ENCODE data around the gene CGB5.
"Not testable (repeated sequence)": the region's sequence is repeated elsewhere in the genome, so short reads cannot be mapped to it uniquely, and the experiment has no call there.

Gene CGB5

DNA sequence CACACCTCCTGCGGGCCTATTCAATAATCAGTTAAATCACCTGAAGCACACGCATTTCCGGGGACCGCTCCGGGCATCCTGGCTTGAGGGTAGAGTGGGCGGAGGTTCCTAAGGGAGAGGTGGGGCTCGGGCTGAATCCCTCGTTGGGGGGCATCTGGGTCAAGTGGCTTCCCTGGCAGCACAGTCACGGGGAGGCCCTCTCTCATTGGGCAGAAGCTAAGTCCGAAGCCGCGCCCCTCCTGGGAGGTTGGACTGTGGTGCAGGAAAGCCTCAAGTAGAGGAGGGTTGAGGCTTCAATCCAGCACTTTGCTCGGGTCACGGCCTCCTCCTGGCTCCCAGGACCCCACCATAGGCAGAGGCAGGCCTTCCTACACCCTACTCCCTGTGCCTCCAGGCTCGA is at the start of gene CGB5:
Gene CGB5, plus strand, starts transcription at position 301 of the 400 bp plus-strand sequence. CDS start 362 bp downstream, outside the sequence.
- DNase-seq: not testable (repeated sequence)

DNA sequence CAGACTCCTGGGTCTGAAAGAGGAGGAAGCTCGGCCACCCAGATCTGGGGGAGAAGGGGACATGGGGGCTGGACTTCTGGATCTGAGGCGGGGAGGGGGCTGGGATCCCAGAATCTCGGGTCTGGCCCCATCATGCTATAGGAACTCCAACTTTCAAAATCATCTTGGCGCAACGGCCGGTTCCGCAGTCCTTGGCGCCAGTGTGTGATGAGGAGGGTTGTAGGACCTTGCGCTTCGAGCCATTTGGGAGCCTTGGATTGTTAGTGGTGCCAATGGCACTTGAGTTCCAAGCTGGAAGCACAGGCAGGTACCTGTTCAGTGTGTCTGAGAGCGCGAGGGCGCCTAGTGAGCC is 49.6 kb upstream of the CGB5 start:
- no peak for DNase-seq

DNA sequence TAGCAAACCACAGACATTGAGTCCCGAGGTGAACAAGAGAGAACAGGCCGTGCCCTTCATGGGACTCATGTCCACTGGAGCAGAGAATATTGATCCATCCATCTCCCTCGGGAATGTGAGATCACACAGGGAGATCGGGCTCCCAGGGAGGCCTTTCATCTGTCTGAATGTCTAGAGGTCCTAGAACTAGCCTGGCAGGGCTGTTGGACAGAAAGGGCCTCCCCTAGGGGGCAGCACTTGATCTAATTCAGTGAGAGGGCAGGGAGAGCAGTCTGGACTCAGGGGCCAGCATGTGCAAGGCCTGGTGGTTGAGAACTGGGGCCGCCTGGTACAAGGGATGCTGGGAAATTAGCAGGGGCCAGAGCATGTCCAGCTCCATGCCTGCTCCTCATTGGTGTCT is 45.7 kb upstream of the CGB5 start:
- no peak for DNase-seq

DNA sequence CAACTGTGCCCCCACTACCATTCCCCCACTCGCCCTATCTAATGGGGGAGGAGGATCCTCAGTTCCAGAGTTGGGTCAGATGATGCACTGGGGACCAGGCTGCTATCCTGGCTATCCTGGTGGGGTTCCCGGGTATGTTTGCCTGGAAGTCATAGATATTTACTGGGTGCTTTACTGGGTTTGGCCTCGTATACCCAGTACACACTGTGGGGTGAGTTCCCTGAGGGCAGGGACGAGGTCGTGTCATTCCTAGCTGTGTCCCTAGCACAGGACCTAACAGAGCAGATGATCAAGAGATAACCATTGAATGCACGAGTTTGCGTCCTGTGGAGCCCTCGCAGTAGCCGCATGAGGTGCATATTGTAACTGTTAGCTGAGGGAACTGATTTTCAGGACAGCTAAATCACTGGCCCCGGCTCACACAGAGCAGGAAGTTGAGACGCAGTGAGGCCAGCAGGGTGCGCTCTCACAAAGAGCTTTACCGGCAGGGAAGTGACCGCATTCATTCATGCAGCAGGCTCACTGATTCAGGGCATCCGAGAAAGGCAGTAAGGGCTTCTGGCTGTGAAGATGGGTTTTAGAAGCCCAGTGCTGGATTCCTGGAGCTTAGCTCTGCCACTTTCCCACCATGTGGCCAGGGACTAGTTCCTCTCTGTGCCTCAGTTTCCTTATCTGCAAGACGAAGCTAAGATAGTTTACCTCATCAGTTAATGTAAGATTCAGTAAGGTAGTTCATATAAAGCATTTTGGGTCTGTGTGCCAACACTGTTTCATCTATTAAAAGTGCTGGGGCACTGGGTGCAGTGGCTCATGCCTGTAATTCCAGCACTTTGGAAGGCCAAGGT is 43.9 kb upstream of the CGB5 start:
- no peak for DNase-seq

DNA sequence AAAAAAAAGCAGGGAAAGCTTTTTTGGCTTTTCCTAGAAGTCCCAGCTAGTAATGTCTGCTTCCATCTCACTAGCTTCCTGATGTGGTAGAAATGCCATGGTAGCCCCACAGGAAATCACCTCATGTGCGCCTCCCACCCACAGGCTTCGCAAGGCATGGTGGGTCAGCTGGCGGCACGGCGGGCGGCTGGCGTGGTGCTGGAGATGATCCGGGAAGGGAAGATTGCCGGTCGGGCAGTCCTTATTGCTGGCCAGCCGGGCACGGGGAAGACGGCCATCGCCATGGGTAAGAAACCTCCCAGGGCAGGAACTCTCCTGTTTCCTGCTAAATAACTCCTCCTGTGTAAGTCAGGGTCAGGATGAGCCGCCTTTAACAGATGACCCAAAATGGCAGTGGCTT is 39.5 kb upstream of the CGB5 start:
- no peak for DNase-seq

DNA sequence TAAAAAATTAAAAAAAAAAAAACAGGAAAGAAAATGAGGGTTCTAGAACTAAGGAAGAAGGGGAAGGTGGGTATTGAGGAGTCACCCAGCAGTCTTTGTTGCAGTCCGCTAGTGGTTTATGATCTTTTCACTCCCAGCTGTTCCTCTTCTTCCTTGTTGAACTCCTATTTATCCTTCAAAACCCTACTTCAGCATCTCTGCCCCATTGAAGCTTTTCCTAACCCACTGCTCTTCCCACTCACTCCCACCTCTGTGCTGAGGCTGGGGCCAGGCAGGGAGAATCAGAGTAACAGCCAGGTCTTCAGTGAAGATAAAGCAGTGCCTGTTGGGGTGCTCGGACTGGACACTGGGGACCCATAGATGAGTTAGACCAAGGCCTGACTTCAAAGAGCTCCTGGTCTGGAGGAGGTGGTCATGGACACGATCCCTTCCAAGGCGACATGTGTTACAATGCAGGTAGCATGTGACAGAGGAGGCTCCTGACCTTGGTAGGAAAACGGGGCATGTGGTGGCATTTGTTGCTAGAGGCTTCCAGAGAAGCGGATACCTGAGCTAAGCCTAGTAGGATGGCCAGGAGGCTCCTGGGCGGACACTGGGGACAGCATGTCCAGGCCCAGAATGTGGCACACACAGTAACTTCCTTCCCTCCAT is 38.6 kb upstream of the CGB5 start:
- DNase-seq: no peak

DNA sequence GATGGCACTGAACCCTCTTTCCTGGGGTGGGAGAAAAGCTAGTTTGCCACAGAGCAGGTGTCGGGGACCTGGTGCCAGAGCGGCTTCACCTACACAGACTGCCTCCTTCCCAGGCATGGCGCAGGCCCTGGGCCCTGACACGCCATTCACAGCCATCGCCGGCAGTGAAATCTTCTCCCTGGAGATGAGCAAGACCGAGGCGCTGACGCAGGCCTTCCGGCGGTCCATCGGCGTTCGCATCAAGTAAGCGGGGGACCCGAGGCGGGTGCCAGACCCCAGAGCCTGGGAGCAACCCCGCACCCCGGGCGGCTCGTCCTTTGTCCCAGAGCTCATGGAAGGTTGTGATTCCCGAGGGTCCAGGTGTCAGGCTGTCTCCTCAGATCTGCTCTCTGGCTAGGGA is 36.7 kb upstream of the CGB5 start:
- no peak for DNase-seq

DNA sequence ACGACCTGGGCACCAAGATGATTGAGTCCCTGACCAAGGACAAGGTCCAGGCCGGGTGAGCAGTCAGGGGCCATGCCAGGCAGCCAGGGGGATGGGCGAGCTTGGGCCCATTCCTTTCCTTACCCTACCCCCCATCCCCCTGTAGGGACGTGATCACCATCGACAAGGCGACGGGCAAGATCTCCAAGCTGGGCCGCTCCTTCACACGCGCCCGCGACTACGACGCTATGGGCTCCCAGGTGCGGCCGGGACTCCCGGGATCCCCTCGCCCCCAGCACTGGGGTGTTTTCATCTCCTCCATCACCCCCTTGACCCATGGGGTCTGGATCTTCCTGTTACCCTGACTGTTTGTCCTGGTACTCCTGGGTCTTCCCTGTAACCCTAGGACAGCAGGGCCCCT is 33.8 kb upstream of the CGB5 start:
- DNase-seq: no peak

DNA sequence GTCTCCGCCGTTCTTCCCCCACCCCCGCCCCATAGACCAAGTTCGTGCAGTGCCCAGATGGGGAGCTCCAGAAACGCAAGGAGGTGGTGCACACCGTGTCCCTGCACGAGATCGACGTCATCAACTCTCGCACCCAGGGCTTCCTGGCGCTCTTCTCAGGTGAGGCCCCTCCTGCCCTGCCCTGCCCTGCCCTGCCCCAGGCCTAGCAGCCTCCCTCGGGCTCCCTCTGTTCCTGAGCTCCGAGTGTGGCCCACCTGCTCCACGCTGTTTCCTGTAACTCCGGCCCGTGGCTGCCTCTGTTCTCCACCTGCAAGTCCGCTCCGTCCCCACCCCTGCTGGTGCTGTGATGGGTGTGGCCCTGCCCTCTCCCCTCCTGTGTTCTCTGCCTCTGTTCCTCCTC is 33.2 kb upstream of the CGB5 start:
- no peak for DNase-seq

DNA sequence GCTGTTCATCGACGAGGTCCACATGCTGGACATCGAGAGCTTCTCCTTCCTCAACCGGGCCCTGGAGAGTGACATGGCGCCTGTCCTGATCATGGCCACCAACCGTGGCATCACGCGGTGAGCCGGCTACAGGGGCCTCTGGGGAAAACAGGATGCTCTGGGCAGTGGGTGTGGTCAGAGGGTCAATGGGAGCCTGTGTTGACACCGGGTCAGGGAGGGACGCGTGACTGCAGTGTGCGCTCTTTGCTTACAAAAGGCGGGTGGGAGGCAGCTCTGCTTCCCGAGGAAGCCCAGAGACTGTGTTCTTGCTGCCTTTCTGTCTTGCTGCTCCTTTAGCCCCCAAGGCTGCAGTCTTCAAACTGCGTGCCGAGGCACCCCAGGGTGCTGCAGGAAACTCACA is 32.5 kb upstream of the CGB5 start:
- no peak for DNase-seq

DNA sequence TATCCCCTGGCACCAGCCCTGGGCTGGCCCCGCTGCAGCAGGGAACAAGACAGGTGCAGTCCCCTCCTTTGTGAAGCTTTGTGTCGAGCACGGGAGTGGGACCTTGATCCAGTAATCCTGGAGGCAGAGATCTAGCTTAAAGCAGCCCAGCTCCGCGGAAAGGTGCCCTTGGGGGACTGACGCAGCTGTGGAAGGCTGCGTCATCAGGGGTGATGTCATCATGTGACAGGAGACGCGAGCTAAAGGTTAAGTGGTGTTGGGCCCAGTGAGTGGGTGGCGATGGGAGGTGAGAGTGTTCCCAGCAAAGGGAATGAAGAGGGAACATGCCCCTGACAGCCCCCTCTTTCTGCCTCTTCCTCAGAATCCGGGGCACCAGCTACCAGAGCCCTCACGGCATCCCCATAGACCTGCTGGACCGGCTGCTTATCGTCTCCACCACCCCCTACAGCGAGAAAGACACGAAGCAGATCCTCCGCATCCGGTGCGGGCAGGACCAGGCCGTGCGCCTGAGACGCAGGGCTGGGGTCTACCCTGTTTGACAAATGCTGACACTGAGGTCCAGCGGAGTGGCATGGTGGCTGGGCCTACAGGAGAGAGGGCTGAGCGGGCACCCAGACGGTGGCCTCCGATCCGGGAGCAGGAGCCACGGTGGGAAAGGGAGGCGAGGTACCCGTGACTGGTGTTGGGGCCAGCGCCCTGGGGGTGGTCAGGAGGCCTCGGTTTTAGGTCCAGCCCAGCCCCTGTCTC is 29.4 kb upstream of the CGB5 start:
- no peak for DNase-seq

DNA sequence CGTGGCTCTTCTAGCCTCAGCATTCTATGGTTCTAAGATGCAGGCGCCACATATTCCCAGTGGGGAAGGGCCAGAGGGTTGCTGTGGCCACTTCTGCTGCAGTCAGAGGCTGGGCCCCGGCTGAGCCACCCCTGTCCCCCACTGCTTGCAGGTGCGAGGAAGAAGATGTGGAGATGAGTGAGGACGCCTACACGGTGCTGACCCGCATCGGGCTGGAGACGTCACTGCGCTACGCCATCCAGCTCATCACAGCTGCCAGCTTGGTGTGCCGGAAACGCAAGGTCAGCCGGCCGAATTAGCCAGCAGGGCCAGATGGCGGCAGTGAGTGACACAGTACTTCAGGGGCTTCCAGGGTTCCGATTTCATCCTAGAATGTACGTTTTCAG is 28.8 kb upstream of the CGB5 start:
- DNase-seq: no peak

DNA sequence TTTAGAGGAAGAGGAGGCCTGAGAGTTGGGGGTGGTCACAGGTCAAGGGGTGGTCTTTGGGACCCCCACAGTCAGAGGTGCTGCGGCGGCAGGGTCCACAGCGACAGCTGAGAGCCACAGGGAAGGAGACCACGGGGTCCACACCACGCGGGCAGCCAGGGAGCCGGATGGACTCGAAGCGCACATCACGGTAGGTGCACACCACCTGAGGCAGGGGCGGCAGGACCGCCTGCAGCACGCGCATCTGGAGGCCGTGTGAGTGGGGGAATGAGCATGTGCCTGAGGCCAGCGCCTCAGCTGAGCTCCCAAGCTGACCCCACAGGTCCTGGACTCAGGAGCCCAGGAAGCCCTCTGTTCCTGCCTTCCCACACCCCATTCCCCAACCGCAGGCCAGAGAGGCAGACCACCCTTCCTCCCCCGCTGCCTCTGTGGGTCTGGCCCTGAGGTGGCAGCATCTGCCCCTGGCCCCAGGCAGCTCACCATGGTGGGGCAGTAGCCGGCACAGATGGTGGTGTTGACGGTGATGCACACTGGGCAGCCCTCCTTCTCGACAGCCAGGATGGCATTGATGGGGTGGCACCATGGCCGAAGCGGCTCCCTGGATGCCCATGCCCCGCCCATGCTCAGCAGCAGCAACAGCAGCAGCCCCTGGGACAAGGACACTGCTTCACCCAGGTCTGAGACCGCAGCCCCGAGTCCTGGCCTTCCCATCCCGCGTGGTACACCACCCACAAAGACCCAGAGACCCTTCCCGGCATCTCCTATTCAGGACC is 27.4 kb upstream of the CGB5 start:
- no peak for DNase-seq

DNA sequence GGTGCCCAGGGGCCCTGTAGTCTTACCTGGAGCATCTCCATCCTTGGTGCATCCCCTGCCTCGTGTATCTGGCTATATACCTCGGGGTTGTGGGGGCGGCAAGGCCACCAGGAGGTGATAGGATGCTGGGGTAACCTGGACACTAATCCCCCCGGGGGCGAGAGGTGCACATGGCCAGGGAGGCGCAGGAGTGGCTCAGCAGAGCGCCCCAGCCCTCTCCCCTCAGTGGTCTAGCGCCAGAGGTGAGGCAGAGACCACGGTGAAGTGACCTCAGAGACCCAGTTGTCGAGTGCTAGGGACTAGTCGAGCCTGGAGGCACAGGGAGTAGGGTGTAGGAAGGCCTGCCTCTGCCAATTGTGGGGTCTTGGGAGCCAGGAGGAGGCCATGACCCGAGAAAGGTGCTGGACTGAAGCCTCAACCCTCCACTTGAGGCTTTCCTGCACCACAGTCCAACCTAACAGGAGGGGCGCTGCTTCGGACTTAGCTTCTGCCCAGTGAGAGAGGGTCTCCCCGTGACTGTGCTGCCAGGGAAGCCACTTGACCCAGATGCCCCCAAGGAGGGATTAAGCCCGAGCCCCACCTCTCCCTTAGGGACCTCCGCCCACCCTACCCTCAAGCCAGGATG is 26.5 kb upstream of the CGB5 start, which contains the start of gene LHB:
Gene LHB, minus strand, starts transcription at position 51 of the 625 bp plus-strand sequence. Its CDS starts 10 bp downstream, at position 41.
- no peak for DNase-seq

DNA sequence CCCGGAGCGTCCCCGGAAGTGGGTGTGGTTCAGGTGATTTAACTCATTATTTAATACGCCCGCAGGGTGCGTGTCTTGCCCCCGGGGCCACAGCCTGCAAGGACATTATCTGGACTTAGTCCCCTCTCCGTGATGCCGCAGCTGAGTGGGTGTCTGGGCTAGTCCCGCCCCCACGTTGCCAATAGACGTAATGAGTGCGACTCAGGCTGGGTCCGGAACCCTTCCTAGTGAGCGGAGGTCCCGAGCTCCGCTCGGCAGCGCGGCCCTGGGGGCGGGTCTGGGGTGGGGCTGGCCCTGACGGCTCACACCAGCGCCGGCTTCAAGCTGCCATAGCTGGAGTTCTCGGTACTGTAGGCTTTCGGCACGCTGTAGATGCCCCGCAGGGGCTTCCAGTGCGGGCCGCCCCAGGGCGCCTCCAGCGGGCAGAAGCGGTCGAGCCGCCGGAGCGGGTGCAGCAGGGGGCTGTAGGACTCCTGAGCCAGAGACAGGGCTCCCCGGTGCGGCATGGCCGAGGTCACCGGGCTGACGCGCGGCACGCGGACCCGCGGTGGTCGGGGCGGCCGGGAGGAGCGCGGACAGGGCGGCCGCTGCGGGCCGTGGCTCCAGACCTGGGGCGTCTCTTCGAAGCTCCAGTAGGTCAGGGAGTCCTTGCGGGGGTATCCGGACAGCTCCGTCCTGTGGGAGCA is 25.8 kb upstream of the CGB5 start:
- DNase-seq: no peak

DNA sequence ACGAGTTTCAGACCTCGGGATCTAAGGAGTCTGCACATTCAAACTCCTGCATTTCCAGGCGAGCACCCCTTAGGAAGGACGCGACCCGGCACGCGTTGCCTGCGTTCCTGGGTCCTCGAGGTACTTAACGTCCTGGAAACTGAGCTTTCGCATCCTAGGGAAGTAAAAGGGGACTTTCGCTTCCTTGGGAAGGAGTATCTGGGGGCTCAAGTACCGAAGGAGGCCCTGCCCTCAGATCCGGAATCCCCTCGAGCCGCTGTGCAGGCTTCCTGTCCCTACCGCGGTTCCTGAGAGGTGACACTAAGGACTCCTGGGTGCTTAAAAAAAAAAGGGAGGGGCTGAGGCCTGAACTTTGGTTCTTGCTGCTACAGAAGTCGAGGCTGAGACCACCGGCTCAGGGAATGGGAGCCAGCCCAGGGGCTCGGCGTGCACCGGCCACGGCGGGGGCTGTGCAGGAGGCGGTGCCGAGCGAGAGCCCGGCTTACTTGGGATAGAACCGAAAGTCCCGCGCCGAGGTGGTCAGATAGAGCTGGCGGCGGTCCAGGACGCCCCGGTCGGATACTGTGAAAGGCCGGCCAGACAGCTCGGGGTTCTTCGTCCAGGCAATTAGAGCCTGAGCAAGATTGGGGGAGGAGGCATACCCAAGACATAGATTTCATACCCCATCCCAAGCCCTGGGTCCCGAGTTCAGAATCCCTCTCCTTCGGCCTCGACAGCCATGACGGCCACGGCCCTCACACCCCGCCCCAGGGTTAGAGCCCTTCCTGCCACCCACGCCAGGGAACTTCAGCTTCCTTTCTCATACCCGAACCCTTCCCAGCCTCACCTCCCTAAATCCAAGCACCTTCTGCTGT is 25.0 kb upstream of the CGB5 start:
- not testable (repeated sequence) for DNase-seq

DNA sequence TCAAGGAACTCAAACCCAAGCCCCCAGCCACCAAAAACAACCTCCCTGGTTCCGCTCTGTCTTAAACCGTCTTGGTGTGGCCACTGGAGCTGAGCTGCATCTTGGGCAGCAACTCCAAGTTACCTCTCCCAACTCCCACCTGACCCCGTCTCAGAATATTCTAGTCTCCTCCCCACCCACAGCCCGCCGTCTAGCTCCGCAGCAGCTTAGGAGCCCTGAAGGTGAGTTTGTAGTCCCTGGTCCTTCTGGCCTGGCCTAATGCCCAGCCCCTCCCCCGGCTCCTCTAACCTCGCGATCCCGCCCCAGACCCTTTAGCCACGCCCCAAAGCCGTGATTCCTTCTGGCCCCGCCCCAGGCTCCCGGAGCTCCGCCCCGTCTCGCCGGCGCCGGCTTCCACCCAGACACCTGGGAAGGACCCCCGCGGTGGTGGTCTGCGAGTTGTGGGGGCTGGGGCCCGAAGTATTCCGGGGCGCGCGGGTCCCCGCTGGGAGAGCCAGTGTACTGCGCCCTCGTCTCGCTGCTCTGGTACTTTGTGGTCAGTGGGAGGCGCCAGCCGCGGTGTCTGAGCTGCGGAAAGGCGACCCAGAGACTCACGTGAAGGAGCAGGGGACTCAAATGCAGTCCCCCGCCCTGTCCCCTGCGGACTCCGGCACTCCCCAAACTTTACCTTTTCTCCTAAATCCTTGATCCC is 24.3 kb upstream of the CGB5 start:
- DNase-seq: no peak

DNA sequence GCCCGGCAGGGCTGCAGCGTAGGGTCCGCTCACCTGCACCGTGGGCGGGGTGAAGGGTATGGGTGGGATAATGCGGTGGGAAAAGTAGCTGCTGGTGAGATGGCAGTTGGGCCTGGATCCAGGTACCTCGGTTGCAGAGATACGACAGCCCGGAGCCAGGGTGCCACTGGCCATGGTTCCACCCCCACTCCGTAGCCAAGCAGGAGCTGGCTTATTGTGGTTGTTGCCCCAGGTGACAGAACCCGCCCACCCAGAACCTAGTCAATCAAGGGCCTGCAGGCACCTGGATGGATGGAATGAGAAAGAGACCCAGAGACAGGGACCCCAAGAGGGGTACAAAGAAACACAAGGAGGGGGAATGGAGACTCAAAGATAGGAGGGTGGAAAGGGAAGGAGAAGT is 23.3 kb upstream of the CGB5 start:
- no peak for DNase-seq

DNA sequence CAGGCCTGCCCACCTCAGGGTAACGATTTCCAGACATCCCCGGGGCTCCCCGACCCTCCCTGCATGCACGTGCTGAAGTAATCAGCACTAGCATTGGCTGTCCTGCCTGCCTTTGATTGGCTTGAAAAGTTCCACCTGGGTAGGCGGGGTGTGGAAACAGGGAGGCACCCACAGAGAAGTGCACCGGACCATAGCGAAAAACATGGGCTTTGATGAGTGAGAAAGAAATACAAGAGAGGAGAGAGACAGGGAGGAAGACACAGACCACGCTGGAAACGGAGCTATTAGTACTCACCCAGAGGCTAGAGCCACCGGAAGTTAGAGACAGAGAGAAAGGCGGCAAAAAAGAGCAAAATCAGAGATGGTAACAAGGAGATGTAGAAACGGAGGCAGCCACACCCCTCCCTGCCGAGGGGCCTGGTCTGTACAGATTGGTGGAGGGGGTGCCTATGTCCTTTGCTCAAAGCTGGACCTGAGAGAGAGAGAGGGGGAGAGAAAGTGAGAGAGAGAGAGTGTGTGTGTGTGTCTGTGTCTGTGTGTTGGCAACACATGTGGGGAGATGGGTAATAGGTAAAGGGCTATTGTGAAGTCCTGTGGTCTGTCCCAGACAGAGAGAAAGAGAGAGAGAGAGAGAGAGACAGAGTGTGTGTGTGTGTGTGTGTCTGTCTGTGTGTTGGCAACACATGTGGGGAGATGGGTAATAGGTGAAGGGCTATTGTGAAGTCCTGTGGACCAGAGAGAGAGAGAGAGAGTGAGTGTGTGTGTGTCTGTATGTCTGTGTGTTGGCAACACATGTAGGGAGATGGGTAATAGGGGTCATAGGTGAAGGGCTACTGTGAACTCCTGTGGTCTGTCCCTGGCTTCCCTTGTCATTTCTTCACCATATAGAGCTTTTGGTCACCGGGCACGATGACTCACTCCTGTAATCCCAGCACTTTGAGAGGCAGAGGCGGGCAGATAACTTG is 22.4 kb upstream of the CGB5 start:
- DNase-seq: no peak
